Measurements from ENCODE around the gene EPHA1. TPM values are rescaled to one million over a fixed set of nuclear protein-coding genes. Genes with fewer than 3 reads are reported as not detected.

The EPHA1 gene
- total RNA-seq, 1 donor from 2014 or later: not detected

DNA sequence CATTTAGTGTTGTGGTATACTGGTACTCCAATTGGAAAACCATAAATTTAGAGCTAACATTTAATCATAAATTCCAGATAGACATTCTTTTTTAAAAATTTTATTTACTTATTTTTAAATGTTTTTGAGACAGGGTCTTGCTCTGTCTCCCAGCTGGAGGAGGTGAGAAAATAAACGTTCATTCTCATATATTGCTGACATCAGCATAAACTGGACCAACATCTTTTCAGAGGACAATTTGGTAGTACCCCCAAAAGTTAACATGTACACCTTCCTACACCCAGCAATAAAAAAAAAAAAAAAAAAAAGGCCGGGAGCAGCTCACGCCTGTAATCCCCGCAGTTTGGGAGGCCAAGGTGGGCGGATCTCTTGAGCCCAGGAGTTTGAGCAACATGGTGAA is 39.8 kb upstream of the EPHA1 start:
- no peak for DNase-seq
- TF ChIP-seq, protein P1, sequence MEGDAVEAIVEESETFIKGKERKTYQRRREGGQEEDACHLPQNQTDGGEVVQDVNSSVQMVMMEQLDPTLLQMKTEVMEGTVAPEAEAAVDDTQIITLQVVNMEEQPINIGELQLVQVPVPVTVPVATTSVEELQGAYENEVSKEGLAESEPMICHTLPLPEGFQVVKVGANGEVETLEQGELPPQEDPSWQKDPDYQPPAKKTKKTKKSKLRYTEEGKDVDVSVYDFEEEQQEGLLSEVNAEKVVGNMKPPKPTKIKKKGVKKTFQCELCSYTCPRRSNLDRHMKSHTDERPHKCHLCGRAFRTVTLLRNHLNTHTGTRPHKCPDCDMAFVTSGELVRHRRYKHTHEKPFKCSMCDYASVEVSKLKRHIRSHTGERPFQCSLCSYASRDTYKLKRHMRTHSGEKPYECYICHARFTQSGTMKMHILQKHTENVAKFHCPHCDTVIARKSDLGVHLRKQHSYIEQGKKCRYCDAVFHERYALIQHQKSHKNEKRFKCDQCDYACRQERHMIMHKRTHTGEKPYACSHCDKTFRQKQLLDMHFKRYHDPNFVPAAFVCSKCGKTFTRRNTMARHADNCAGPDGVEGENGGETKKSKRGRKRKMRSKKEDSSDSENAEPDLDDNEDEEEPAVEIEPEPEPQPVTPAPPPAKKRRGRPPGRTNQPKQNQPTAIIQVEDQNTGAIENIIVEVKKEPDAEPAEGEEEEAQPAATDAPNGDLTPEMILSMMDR (IDR thresholded peaks at IDR 0.05; ENCODE audit: borderline replicate concordance): no peak
- Histone ChIP-seq H3K27me3 (ENCODE audit: low read depth) (peaks cover 33% of the 10 kb centered on the region), H3K27ac (replicated peaks) (no peak overlapping the region), H3K36me3 (no peaks in the 10 kb centered on the region), H3K4me3 (no peak overlapping the region), H3K9me3 (replicated peaks) (no peaks in the 10 kb centered on the region), H3K4me1 (no peaks in the 10 kb centered on the region)
- intact Hi-C loops (cut with micrococcal nuclease): no loop called here

DNA sequence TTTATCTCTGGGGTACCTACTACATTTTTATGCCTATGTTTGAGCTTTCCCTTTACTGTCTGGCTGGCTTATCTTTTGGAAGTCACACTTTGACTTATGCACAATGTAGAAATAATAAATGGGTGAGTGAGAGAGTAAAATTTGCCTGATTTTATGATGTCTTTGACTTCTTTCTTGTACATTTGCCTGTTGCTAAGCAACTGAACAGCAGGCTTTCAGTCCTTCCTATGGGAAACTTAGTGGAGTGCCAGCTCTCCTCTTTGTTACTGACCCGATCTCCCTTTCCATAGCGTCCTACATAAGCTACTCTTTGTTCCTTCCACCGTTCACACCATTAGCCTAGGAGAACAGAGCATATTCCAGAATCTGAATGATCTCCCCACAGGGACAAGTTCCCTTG is 38.8 kb upstream of the EPHA1 start:
- H3K36me3 ChIP-seq: no peaks in the 10 kb centered on the region
- DNase-seq: no peak

DNA sequence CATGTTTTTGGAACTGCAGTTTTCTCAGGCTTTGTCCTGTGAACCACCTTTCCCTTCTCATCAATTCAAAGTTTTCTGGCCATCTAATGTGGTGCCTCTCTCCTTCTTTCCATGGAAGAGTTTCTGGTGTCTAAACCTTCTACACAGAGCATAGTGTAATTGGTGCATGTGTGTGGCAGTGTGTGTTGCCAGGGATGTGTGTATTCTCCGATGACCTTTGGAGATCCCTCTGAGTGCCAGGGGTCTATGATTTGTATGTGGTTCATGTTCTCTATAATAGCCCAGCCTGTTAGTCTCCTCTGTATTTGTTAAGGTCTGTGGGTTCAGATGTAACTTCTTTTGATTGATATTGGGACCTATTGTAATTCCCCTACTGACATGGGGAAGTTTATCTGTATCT is 36.1 kb upstream of the EPHA1 start:
- H3K27ac ChIP-seq (replicated peaks): no peak overlapping the region
- intact Hi-C loops (cut with micrococcal nuclease): no loop called here
- no peaks in the 10 kb centered on the region for H3K36me3 ChIP-seq
- no peaks in the 10 kb centered on the region for H3K9me3 ChIP-seq (replicated peaks)
- H3K4me1 ChIP-seq: no peaks in the 10 kb centered on the region
- peaks cover 33% of the 10 kb centered on the region for H3K27me3 ChIP-seq (ENCODE audit: low read depth)
- DNase-seq: no peak
- TF ChIP-seq, protein P1 (IDR thresholded peaks at IDR 0.05; ENCODE audit: borderline replicate concordance): no peak
- no peak overlapping the region for H3K4me3 ChIP-seq

More for the DNA sequence above, 38.8 kb upstream of the EPHA1 start:
- Histone ChIP-seq H3K27ac (replicated peaks) (no peak overlapping the region), H3K4me3 (no peak overlapping the region), H3K4me1 (no peaks in the 10 kb centered on the region), H3K9me3 (replicated peaks) (no peaks in the 10 kb centered on the region), H3K27me3 (ENCODE audit: low read depth) (peaks cover 33% of the 10 kb centered on the region)
- TF ChIP-seq, protein P1 (IDR thresholded peaks at IDR 0.05; ENCODE audit: borderline replicate concordance): no peak
- intact Hi-C loops (cut with micrococcal nuclease): no loop called here

DNA sequence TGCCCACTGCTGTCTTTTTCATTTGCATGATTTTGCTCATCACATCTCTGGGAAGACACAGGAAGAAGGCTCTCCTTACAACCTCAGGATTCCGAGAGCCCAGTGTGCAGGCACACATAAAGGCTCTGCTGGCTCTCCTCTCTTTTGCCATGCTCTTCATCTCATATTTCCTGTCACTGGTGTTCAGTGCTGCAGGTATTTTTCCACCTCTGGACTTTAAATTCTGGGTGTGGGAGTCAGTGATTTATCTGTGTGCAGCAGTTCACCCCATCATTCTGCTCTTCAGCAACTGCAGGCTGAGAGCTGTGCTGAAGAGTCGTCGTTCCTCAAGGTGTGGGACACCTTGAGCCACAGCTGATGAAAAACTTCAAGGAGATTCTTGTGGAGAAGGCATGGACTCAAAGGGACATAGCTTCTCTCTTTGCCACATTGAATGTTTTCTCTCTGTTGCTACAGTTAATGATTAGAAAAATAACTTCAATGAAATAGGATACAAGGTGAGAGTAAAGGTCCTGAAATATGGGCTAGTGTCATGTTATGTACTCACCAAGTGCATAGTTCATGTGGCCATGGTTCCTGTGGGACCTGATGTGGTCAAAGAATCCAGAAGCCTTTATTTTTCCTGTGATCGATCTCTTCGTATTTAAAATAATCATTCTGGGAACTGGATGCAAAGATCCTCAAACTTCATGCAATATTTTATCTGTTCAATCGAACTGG is 35.6 kb upstream of the EPHA1 start:
- TF ChIP-seq, protein P1 (IDR thresholded peaks at IDR 0.05; ENCODE audit: borderline replicate concordance): no peak
- intact Hi-C loops (cut with micrococcal nuclease): no loop called here
- H3K27ac ChIP-seq (replicated peaks): no peak overlapping the region
- H3K4me1 ChIP-seq: no peaks in the 10 kb centered on the region
- H3K27me3 ChIP-seq (ENCODE audit: low read depth): peaks cover 33% of the 10 kb centered on the region
- no peaks in the 10 kb centered on the region for H3K9me3 ChIP-seq (replicated peaks)
- no peak overlapping the region for H3K4me3 ChIP-seq
- DNase-seq: no peak
- H3K36me3 ChIP-seq: no peaks in the 10 kb centered on the region

DNA sequence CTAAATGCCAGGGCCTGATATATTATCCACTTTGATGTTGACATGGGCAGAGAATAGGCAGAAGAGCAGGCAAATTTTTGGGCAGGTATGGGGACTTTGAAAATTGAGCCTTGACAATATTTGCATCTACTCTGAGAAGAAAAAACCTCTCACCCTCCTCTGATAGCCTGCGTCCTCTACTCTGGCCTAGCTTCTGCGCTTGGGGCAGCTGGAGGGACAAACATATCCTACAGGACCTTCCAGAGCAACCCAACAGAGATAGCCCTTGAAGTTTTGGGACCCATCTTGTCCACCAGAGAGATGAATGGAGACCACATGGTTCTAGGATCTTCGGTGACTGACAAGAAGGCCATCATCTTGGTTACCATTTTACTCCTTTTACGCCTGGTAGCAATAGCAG is 34.5 kb upstream of the EPHA1 start, which contains the start of gene TAS2R60:
TSS of gene TAS2R60 (plus strand) at position 301 of the 400 bp plus-strand sequence. CDS start at position 301, 0 bp downstream.
- Histone ChIP-seq H3K4me3 (no peak within 1 kb of the TSS), H3K36me3 (no peaks in the 10 kb centered on the region), H3K27me3 (ENCODE audit: low read depth) (peaks cover 29% of the 10 kb centered on the region), H3K9me3 (replicated peaks) (no peaks in the 10 kb centered on the region), H3K4me1 (no peaks in the 10 kb centered on the region), H3K27ac (replicated peaks) (no peak within 1 kb of the TSS)
- no peak for DNase-seq
- TF ChIP-seq, protein P1 (IDR thresholded peaks at IDR 0.05; ENCODE audit: borderline replicate concordance): no peak
- intact Hi-C loops (cut with micrococcal nuclease): no loop called here

Measured in left ventricle myocardium inferior (tissue), 1 donor.